ENCODE measurements around the gene ECI1. TPM values are rescaled to one million over a fixed set of nuclear protein-coding genes. Genes with fewer than 3 reads are reported as not detected.

Gene ECI1
- total RNA-seq, 2 donors from 2014 or later, result 71.8 to 108 TPM

GRCh38 chr16:2237493-2238149 lies 13.8 kb downstream of the ECI1 start:
- Histone ChIP-seq H3K27me3 (no peaks in the 10 kb centered on the region), H3K4me1 (peaks cover 0 to 25% of the 10 kb centered on the region in 2 donors), H3K4me3 (peak overlapping the region in 1 of 2 donors; percentile 35), H3K27ac (no peak overlapping the region), H3K9me3 (no peaks in the 10 kb centered on the region), H3K36me3 (peaks cover 40% of the 10 kb centered on the region)
- DNase-seq (ENCODE audit: low spot score), result no peak
- no peak for TF ChIP-seq CTCF (IDR thresholded peaks at IDR 0.05)

GRCh38 chr16:2237102-2237482 lies 14.3 kb downstream of the ECI1 start:
- H3K4me1 ChIP-seq, result peaks cover 0 to 25% of the 10 kb centered on the region in 2 donors
- H3K4me3 ChIP-seq, result peak overlapping the region in 1 of 2 donors; percentile 35
- no peaks in the 10 kb centered on the region for H3K9me3 ChIP-seq
- TF ChIP-seq CTCF (IDR thresholded peaks at IDR 0.05), result no peak
- H3K27me3 ChIP-seq, result no peaks in the 10 kb centered on the region
- no peak overlapping the region for H3K27ac ChIP-seq
- peaks cover 40% of the 10 kb centered on the region for H3K36me3 ChIP-seq
- DNase-seq (ENCODE audit: low spot score), result no peak

- no peak within 1 kb of the TSS for H3K27ac ChIP-seq
- no peak for DNase-seq (ENCODE audit: low spot score)
- TF ChIP-seq CTCF (IDR thresholded peaks at IDR 0.05), result no peak
- H3K9me3 ChIP-seq, result no peaks in the 10 kb centered on the region
- H3K4me3 ChIP-seq, result peak within 1 kb of the TSS in 1 of 2 donors; percentile 35
- H3K27me3 ChIP-seq, result no peaks in the 10 kb centered on the region
- peaks cover 0 to 25% of the 10 kb centered on the region in 2 donors for H3K4me1 ChIP-seq
- H3K36me3 ChIP-seq, result peaks cover 44% of the 10 kb centered on the region
Observed at GRCh38 chr16:2236337-2237101, 14.9 kb downstream of the ECI1 start, which contains the start of gene DNASE1L2. TSS of gene DNASE1L2 (plus strand) at chr16:2236444. CDS start at chr16:2236817, 373 bp downstream.

- Histone ChIP-seq H3K27me3 (no peaks in the 10 kb centered on the region), H3K27ac (no peak overlapping the region), H3K36me3 (peaks cover 51% of the 10 kb centered on the region), H3K4me3 (no peak overlapping the region), H3K4me1 (peaks cover 0 to 25% of the 10 kb centered on the region in 2 donors), H3K9me3 (no peaks in the 10 kb centered on the region)
- no peak for DNase-seq (ENCODE audit: low spot score)
- TF ChIP-seq CTCF (IDR thresholded peaks at IDR 0.05), result no peak
Observed at GRCh38 chr16:2235695-2236336, 15.6 kb downstream of the ECI1 start.

- H3K4me3 ChIP-seq, result no peak overlapping the region
- no peaks in the 10 kb centered on the region for H3K27me3 ChIP-seq
- peaks cover 57% of the 10 kb centered on the region for H3K36me3 ChIP-seq
- no peak for TF ChIP-seq CTCF (IDR thresholded peaks at IDR 0.05)
- H3K9me3 ChIP-seq, result no peaks in the 10 kb centered on the region
- no peak overlapping the region for H3K27ac ChIP-seq
- no peak for DNase-seq (ENCODE audit: low spot score)
- H3K4me1 ChIP-seq, result peaks cover 0 to 25% of the 10 kb centered on the region in 2 donors
Observed at GRCh38 chr16:2235234-2235651, 16.1 kb downstream of the ECI1 start.

Measured in right atrium auricular region (tissue), 2 donors.